ENCODE results near the gene TECTA.

Gene TECTA, protein sequence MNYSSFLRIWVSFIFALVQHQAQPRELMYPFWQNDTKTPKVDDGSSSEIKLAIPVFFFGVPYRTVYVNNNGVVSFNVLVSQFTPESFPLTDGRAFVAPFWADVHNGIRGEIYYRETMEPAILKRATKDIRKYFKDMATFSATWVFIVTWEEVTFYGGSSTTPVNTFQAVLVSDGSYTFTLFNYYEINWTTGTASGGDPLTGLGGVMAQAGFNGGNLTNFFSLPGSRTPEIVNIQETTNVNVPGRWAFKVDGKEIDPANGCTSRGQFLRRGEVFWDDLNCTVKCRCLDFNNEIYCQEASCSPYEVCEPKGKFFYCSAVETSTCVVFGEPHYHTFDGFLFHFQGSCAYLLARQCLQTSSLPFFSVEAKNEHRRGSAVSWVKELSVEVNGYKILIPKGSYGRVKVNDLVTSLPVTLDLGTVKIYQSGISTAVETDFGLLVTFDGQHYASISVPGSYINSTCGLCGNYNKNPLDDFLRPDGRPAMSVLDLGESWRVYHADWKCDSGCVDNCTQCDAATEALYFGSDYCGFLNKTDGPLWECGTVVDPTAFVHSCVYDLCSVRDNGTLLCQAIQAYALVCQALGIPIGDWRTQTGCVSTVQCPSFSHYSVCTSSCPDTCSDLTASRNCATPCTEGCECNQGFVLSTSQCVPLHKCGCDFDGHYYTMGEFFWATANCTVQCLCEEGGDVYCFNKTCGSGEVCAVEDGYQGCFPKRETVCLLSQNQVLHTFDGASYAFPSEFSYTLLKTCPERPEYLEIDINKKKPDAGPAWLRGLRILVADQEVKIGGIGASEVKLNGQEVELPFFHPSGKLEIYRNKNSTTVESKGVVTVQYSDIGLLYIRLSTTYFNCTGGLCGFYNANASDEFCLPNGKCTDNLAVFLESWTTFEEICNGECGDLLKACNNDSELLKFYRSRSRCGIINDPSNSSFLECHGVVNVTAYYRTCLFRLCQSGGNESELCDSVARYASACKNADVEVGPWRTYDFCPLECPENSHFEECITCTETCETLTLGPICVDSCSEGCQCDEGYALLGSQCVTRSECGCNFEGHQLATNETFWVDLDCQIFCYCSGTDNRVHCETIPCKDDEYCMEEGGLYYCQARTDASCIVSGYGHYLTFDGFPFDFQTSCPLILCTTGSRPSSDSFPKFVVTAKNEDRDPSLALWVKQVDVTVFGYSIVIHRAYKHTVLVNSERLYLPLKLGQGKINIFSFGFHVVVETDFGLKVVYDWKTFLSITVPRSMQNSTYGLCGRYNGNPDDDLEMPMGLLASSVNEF (N-terminal part only)

DNA sequence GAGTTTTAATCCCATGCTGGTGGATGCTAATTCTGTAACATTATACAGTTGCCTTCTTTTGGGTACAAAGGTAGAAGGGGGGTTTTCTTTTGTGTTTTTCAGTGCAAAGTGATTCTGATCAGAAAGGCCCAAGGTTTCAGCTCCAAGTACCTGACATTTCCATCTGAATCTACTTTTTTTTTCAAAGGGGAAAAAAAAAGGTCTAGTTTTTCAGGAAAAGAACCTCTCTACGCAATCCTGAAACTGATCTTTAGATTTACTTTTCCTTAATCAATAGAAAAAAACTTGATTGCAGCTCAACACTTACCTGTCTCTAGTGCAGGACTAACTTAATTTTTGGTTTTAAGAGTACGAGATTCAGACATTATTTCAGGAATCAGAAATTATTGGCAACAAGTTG lies at the start of gene TECTA:
TSS of gene TECTA (plus strand) at position 301 of the 400 bp plus-strand sequence. CDS start 1,423 bp downstream, outside the sequence.
- no peaks in the 10 kb centered on the region for H3K4me1 Mint-ChIP-seq (ENCODE audit: low read depth)
- no peak within 1 kb of the TSS for H3K27ac Mint-ChIP-seq
- no peaks in the 10 kb centered on the region for H3K27me3 Mint-ChIP-seq
- H3K9me3 Mint-ChIP-seq, result no peaks in the 10 kb centered on the region
- H3K36me3 Mint-ChIP-seq (ENCODE audit: low read depth), result no peaks in the 10 kb centered on the region
- no peak within 1 kb of the TSS for H3K4me3 Mint-ChIP-seq

GRCh38 chr11:121053244-121053643 lies 47.8 kb upstream of the TECTA start:
- Mint-ChIP-seq H3K36me3 (ENCODE audit: low read depth) (peaks cover 39% of the 10 kb centered on the region), H3K4me3 (no peak overlapping the region), H3K9me3 (no peaks in the 10 kb centered on the region), H3K27me3 (no peaks in the 10 kb centered on the region), H3K4me1 (ENCODE audit: low read depth) (no peaks in the 10 kb centered on the region), H3K27ac (no peak overlapping the region)

DNA sequence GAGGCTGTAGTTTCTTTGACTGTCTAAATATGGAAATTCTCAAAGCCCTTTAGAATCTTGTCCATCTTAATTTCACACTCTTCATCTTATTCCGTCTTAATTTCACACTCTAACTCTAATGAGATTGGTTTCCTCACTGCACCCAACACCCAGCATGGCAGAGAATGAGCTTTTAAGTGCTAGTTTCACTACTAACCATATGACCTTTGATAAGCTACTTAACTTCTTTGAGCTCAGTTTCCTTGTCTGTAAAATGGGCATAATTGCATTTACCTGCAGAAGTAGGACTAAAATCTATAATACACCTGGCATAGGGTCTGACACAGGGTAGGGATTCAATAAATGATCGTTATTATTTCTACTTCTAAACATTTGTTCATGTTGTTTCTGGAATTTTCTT lies 46.8 kb upstream of the TECTA start:
- Mint-ChIP-seq H3K27me3 (no peaks in the 10 kb centered on the region), H3K4me3 (no peak overlapping the region), H3K9me3 (no peaks in the 10 kb centered on the region), H3K27ac (no peak overlapping the region), H3K36me3 (ENCODE audit: low read depth) (peaks cover 40% of the 10 kb centered on the region), H3K4me1 (ENCODE audit: low read depth) (no peaks in the 10 kb centered on the region)

DNA sequence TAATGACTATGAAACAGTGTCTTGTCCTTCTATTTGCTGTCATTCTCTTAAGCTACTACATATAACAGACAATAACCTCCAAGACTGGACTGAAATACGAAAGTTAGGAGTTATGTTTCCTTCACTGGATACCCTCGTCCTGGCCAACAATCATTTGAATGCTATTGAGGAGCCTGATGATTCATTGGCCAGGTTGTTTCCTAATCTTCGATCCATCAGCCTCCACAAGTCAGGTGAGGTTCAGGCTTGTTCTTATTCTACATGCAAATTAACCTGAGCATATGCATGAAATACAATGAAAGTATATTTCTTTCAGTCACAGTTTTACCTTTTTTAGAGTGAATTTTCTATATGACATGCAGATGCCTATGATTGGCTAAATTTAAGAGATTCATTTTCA lies 46.0 kb upstream of the TECTA start:
- Mint-ChIP-seq H3K27ac (no peak overlapping the region), H3K27me3 (no peaks in the 10 kb centered on the region), H3K9me3 (no peaks in the 10 kb centered on the region), H3K36me3 (ENCODE audit: low read depth) (peaks cover 43% of the 10 kb centered on the region), H3K4me3 (no peak overlapping the region), H3K4me1 (ENCODE audit: low read depth) (peaks cover 3% of the 10 kb centered on the region)

GRCh38 chr11:121057922-121058321 lies 43.1 kb upstream of the TECTA start:
- no peaks in the 10 kb centered on the region for H3K9me3 Mint-ChIP-seq
- peaks cover 3% of the 10 kb centered on the region for H3K4me1 Mint-ChIP-seq (ENCODE audit: low read depth)
- H3K36me3 Mint-ChIP-seq (ENCODE audit: low read depth), result peaks cover 49% of the 10 kb centered on the region
- H3K4me3 Mint-ChIP-seq, result no peak overlapping the region
- H3K27me3 Mint-ChIP-seq, result no peaks in the 10 kb centered on the region
- H3K27ac Mint-ChIP-seq, result no peak overlapping the region

- Mint-ChIP-seq H3K4me1 (ENCODE audit: low read depth) (peaks cover 3% of the 10 kb centered on the region), H3K27ac (no peak overlapping the region), H3K36me3 (ENCODE audit: low read depth) (peaks cover 48% of the 10 kb centered on the region), H3K9me3 (no peaks in the 10 kb centered on the region), H3K4me3 (no peak overlapping the region), H3K27me3 (no peaks in the 10 kb centered on the region)
These were observed 42.1 kb upstream of the TECTA start for GRCh38 chr11:121058941-121059340.

- no peak overlapping the region for H3K4me3 Mint-ChIP-seq
- no peak overlapping the region for H3K27ac Mint-ChIP-seq
- peaks cover 3% of the 10 kb centered on the region for H3K4me1 Mint-ChIP-seq (ENCODE audit: low read depth)
- peaks cover 43% of the 10 kb centered on the region for H3K36me3 Mint-ChIP-seq (ENCODE audit: low read depth)
- no peaks in the 10 kb centered on the region for H3K9me3 Mint-ChIP-seq
- H3K27me3 Mint-ChIP-seq, result no peaks in the 10 kb centered on the region
These were observed 41.4 kb upstream of the TECTA start for GRCh38 chr11:121059605-121060004.

GRCh38 chr11:121063728-121064127 lies 37.3 kb upstream of the TECTA start:
- no peak overlapping the region for H3K4me3 Mint-ChIP-seq
- H3K4me1 Mint-ChIP-seq (ENCODE audit: low read depth), result peaks cover 3% of the 10 kb centered on the region
- H3K9me3 Mint-ChIP-seq, result no peaks in the 10 kb centered on the region
- peaks cover 52% of the 10 kb centered on the region for H3K36me3 Mint-ChIP-seq (ENCODE audit: low read depth)
- no peaks in the 10 kb centered on the region for H3K27me3 Mint-ChIP-seq
- H3K27ac Mint-ChIP-seq, result no peak overlapping the region

DNA sequence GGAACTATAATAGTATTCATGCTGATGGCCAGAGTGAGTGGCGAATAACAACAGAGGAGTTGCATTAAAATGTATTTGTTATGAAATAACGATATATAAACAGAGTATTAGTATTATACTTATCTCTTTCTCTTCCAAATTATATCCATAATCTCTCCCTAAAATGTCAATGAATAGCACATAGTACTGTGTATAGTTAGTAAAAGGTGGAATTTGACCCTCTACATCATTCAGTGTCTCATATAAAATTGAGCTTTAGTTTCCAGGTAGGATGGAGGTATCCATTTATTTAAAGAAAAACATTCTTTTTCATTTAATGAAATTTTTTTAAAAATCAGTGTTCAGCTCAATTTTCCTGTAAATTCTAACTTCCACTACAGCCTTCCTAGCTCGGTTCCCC lies 34.4 kb upstream of the TECTA start:
- H3K4me1 Mint-ChIP-seq (ENCODE audit: low read depth), result no peaks in the 10 kb centered on the region
- H3K4me3 Mint-ChIP-seq, result no peak overlapping the region
- H3K27me3 Mint-ChIP-seq, result no peaks in the 10 kb centered on the region
- no peak overlapping the region for H3K27ac Mint-ChIP-seq
- peaks cover 57% of the 10 kb centered on the region for H3K36me3 Mint-ChIP-seq (ENCODE audit: low read depth)
- peaks cover 3% of the 10 kb centered on the region for H3K9me3 Mint-ChIP-seq

DNA sequence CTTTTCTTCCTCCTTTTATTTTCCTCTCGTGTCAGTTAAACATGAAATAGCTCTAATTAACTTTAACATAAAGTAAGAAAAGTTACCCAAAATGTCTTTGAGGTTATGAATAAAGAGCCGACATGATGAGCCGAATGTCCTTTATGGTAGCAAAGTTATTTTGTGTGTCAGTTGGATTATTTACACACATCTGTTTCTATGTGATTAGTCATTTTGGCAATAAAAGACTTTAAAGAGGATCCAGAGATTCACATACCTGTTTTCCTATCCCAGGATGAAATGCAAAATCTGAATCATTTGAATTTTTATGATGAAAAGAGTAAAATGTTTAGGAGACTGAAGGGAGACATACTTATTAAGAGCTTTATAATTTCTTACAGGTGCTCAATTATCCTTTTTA lies 34.0 kb upstream of the TECTA start:
- H3K36me3 Mint-ChIP-seq (ENCODE audit: low read depth), result peaks cover 56% of the 10 kb centered on the region
- H3K27ac Mint-ChIP-seq, result no peak overlapping the region
- H3K4me3 Mint-ChIP-seq, result no peak overlapping the region
- no peaks in the 10 kb centered on the region for H3K4me1 Mint-ChIP-seq (ENCODE audit: low read depth)
- peaks cover 3% of the 10 kb centered on the region for H3K9me3 Mint-ChIP-seq
- no peaks in the 10 kb centered on the region for H3K27me3 Mint-ChIP-seq

GRCh38 chr11:121067453-121067852 lies 33.6 kb upstream of the TECTA start:
- Mint-ChIP-seq H3K4me1 (ENCODE audit: low read depth) (no peaks in the 10 kb centered on the region), H3K36me3 (ENCODE audit: low read depth) (peaks cover 52% of the 10 kb centered on the region), H3K4me3 (no peak overlapping the region), H3K9me3 (peaks cover 3% of the 10 kb centered on the region), H3K27ac (no peak overlapping the region), H3K27me3 (no peaks in the 10 kb centered on the region)

- H3K27ac Mint-ChIP-seq, result no peak overlapping the region
- H3K4me3 Mint-ChIP-seq, result no peak overlapping the region
- peaks cover 46% of the 10 kb centered on the region for H3K36me3 Mint-ChIP-seq (ENCODE audit: low read depth)
- no peaks in the 10 kb centered on the region for H3K27me3 Mint-ChIP-seq
- no peaks in the 10 kb centered on the region for H3K4me1 Mint-ChIP-seq (ENCODE audit: low read depth)
- H3K9me3 Mint-ChIP-seq, result peaks cover 3% of the 10 kb centered on the region
These were observed 32.9 kb upstream of the TECTA start for GRCh38 chr11:121067962-121068647.

DNA sequence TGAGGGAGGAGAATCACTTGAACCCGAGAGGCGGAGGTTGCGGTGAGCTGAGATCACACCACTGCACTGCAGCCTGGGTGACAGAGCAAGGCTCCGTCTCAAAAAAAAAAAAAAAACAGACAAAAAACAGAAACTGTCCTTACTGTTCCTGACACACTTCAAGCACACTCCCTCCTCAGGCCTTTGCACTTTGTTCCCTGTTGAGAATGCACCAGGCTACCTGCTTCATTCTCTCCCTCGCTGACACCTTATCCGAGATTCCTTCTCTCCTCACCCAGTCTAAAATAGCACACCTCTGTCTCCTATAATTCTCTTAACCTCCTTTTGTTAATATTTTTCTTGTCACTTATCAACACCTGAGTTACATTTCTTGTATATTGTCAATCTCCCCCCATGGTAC lies 32.3 kb upstream of the TECTA start:
- Mint-ChIP-seq H3K4me3 (no peak overlapping the region), H3K27me3 (no peaks in the 10 kb centered on the region), H3K4me1 (ENCODE audit: low read depth) (no peaks in the 10 kb centered on the region), H3K36me3 (ENCODE audit: low read depth) (peaks cover 41% of the 10 kb centered on the region), H3K9me3 (peaks cover 3% of the 10 kb centered on the region), H3K27ac (no peak overlapping the region)

Data from stimulated activated naive CD8-positive, alpha-beta T cell treated with anti-CD3 and anti-CD28 coated beads, Interleukin-15, Interleukin-2, amounts not matched to agents 100 ng/mL and 50 ng/mL, for 24 hours (primary cell).